ENCODE data around the gene FAM76B. TPM values are rescaled to one million over a fixed set of nuclear protein-coding genes. Genes with fewer than 3 reads are reported as not detected.

Gene FAM76B
- total and polyA plus RNA-seq, 2 of the 13 experiments (the other 11 are each of a cell fraction or from before 2014, with no cell fraction given): 20.2 to 24.2 TPM

GRCh38 chr11:95789506-95790122, at the start of gene FAM76B (continued):
- TF ChIP-seq ZNF44 (CRISPR knock-in tag; IDR thresholded peaks at IDR 0.05): peak; percentile 93; the same call in 1 of the 2 replicates
- 0 out of 2 replicates have a peak, but pooled peaks have one; percentile 24 for TF ChIP-seq MLX (CRISPR knock-in tag; IDR thresholded peaks at IDR 0.05)
- TF ChIP-seq HNRNPL (IDR thresholded peaks at IDR 0.05; ENCODE audit: low read depth, low read length): peak; percentile 65; the same call in 1 of the 2 replicates
- TF ChIP-seq ZNF484 (CRISPR knock-in tag; IDR thresholded peaks at IDR 0.05; ENCODE audit: borderline replicate concordance, low read depth): no peak
- no peak for TF ChIP-seq ZBTB37 (CRISPR knock-in tag; IDR thresholded peaks at IDR 0.05)
- no peak for TF ChIP-seq ZBTB14 (CRISPR knock-in tag; IDR thresholded peaks at IDR 0.05)
- peak; percentile 93 for TF ChIP-seq ZHX2 (IDR thresholded peaks at IDR 0.05; ENCODE audit: low read depth)
- TF ChIP-seq ZHX2 (CRISPR knock-in tag; IDR thresholded peaks at IDR 0.05; ENCODE audit: borderline replicate concordance): no peak
- TF ChIP-seq GATAD1 (CRISPR knock-in tag; IDR thresholded peaks at IDR 0.05): peak; percentile 90
- TF ChIP-seq ZNF562 (CRISPR knock-in tag; IDR thresholded peaks at IDR 0.05; ENCODE audit: borderline replicate concordance): no peak
- TF ChIP-seq DZIP1 (CRISPR knock-in tag; IDR thresholded peaks at IDR 0.05): peak; percentile 72; the same call in 1 of the 2 replicates
- peak; percentile 13; the same call in 1 of the 2 replicates for TF ChIP-seq HNF4A (CRISPR knock-in tag; IDR thresholded peaks at IDR 0.05)
- 0 out of 2 replicates have a peak, but pooled peaks have one; percentile 46 for TF ChIP-seq ZNF232 (CRISPR knock-in tag; IDR thresholded peaks at IDR 0.05; ENCODE audit: borderline replicate concordance)
- TF ChIP-seq SETDB1 (CRISPR knock-in tag; IDR thresholded peaks at IDR 0.05; ENCODE audit: borderline replicate concordance): no peak
